ENCODE results near the gene TENT4B. TPM values are rescaled to one million over a fixed set of nuclear protein-coding genes. Genes with fewer than 3 reads are reported as not detected.

Gene TENT4B
- total RNA-seq, 1 experiment from 2014 or later: 16.9 TPM

DNA sequence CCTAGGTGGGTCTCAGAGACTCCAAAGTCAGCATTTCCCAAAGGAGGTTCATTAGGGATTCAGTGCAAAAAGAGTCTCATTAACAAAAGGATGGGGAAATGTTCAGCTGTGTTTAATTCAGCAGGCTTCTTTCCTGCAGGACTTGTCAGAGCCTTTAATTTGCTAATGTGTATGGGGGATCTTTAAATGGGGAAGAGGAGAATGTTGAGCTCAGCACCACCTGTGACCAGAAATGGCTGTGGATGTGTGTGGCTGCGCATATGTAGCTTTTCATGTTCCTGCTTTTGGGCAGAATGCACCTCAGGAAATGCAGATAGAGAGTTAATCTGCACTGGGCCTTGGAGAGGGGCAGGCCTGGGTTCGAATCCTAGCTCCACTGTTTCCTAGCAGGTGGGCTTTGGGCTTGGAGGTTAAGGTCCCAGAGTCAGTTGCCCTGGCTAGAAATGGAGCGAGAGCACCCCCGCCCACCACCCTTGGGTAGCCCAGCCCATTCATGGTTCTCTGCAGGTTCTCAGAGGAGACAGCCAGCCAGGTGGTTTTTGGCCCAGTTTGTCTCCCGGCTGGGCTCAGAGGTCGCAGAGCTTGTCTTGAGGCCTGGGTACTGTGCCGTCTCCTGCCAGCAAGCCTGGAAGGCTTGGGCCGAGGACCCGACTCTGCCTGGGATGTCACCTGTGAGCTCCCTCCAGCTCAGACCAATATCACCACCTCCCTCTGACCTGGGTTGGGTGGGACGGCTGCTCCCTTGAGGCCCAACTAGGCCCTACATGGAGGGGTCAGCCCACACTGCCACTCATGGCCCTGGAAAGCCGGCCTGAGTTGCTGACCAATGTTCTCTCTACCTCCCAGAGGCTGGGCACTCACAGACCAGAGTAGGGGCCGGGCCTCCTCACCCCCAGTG is 122.6 kb downstream of the TENT4B start:
- ChIA-PET CTCF (no interaction called here), POLR2A (no interaction called here), RAD21 (ENCODE audit: low non-redundant PET in 1 of 2, low total read pairs in 2 of 2, uncharacterized antibody in 2 of 2, unreplicated experiment in 2 of 2) (no interaction called here)
- BruUV-seq (replicated peaks): no TSS peak
- no peak overlapping the region for H3K4me2 ChIP-seq (ENCODE audit: low read length)
- no peaks in the 10 kb centered on the region for H3K9me2 ChIP-seq (ENCODE audit: insufficient read depth)
- DNase-seq (ENCODE audit: low read depth, low spot score) (no peak), ATAC-seq (no peak)
- no peaks in the 10 kb centered on the region for H3K4me1 ChIP-seq (ENCODE audit: control insufficient read depth in 1 of 2, insufficient read depth in 2 of 2, low read length in 2 of 2)
- H3K4me3 ChIP-seq (replicated peaks in 1 of 2; ENCODE audit: low read depth in 1 of 2, low read length in 2 of 2): no peak overlapping the region
- no peak overlapping the region for H2AFZ ChIP-seq (ENCODE audit: low read depth, low read length, poor library complexity, severe bottlenecking)
- no peak overlapping the region for H3K9ac ChIP-seq (ENCODE audit: low read length)
- intact Hi-C loops (cut with micrococcal nuclease): no loop called here
- H3K27me3 ChIP-seq (ENCODE audit: insufficient read depth, low read length): no peaks in the 10 kb centered on the region
- no peaks in the 10 kb centered on the region for H4K20me1 ChIP-seq (ENCODE audit: insufficient read depth)
- no peaks in the 10 kb centered on the region for H3K36me3 ChIP-seq (ENCODE audit: control insufficient read depth in 1 of 2, insufficient read depth in 2 of 2, low read length in 2 of 2)
- TF ChIP-seq, protein P1, sequence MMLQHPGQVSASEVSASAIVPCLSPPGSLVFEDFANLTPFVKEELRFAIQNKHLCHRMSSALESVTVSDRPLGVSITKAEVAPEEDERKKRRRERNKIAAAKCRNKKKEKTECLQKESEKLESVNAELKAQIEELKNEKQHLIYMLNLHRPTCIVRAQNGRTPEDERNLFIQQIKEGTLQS (IDR thresholded peaks at IDR 0.05): no peak
- TF ChIP-seq, protein P2, sequence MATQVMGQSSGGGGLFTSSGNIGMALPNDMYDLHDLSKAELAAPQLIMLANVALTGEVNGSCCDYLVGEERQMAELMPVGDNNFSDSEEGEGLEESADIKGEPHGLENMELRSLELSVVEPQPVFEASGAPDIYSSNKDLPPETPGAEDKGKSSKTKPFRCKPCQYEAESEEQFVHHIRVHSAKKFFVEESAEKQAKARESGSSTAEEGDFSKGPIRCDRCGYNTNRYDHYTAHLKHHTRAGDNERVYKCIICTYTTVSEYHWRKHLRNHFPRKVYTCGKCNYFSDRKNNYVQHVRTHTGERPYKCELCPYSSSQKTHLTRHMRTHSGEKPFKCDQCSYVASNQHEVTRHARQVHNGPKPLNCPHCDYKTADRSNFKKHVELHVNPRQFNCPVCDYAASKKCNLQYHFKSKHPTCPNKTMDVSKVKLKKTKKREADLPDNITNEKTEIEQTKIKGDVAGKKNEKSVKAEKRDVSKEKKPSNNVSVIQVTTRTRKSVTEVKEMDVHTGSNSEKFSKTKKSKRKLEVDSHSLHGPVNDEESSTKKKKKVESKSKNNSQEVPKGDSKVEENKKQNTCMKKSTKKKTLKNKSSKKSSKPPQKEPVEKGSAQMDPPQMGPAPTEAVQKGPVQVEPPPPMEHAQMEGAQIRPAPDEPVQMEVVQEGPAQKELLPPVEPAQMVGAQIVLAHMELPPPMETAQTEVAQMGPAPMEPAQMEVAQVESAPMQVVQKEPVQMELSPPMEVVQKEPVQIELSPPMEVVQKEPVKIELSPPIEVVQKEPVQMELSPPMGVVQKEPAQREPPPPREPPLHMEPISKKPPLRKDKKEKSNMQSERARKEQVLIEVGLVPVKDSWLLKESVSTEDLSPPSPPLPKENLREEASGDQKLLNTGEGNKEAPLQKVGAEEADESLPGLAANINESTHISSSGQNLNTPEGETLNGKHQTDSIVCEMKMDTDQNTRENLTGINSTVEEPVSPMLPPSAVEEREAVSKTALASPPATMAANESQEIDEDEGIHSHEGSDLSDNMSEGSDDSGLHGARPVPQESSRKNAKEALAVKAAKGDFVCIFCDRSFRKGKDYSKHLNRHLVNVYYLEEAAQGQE (IDR thresholded peaks at IDR 0.05; ENCODE audit: low read depth): no peak
- TF ChIP-seq, protein P3, sequence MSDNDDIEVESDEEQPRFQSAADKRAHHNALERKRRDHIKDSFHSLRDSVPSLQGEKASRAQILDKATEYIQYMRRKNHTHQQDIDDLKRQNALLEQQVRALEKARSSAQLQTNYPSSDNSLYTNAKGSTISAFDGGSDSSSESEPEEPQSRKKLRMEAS (IDR thresholded peaks at IDR 0.05): no peak
- TF ChIP-seq SIN3A (IDR thresholded peaks at IDR 0.05; ENCODE audit: low read depth) (no peak), POLR2AphosphoS5 (IDR thresholded peaks at IDR 0.05; ENCODE audit: low read depth, low read length) (no peak)
- TF ChIP-seq, protein P4, sequence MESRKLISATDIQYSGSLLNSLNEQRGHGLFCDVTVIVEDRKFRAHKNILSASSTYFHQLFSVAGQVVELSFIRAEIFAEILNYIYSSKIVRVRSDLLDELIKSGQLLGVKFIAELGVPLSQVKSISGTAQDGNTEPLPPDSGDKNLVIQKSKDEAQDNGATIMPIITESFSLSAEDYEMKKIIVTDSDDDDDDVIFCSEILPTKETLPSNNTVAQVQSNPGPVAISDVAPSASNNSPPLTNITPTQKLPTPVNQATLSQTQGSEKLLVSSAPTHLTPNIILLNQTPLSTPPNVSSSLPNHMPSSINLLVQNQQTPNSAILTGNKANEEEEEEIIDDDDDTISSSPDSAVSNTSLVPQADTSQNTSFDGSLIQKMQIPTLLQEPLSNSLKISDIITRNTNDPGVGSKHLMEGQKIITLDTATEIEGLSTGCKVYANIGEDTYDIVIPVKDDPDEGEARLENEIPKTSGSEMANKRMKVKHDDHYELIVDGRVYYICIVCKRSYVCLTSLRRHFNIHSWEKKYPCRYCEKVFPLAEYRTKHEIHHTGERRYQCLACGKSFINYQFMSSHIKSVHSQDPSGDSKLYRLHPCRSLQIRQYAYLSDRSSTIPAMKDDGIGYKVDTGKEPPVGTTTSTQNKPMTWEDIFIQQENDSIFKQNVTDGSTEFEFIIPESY (IDR thresholded peaks at IDR 0.05; ENCODE audit: extremely low read depth, insufficient replicate concordance, low read length): no peak
- H3K9me3 ChIP-seq (ENCODE audit: control insufficient read depth in 1 of 2, insufficient read depth in 1 of 2, low read depth in 1 of 2, low read length in 2 of 2): no peaks in the 10 kb centered on the region
- no peak overlapping the region for H3K27ac ChIP-seq (ENCODE audit: low read depth, low read length)
- H3K79me2 ChIP-seq (ENCODE audit: insufficient read depth, low read length): peaks cover 9% of the 10 kb centered on the region; the same call in 1 of the 2 replicates

Measured in HCT116 (cell line).